Measurements from ENCODE around the gene PCGF1. TPM values are rescaled to one million over a fixed set of nuclear protein-coding genes. Genes with fewer than 3 reads are reported as not detected.

PCGF1 gene
- total and polyA plus RNA-seq, 2 of the 8 experiments (the other 6 are each of a cell fraction or from before 2014, with no cell fraction given), result 10.0 to 23.7 TPM

DNA sequence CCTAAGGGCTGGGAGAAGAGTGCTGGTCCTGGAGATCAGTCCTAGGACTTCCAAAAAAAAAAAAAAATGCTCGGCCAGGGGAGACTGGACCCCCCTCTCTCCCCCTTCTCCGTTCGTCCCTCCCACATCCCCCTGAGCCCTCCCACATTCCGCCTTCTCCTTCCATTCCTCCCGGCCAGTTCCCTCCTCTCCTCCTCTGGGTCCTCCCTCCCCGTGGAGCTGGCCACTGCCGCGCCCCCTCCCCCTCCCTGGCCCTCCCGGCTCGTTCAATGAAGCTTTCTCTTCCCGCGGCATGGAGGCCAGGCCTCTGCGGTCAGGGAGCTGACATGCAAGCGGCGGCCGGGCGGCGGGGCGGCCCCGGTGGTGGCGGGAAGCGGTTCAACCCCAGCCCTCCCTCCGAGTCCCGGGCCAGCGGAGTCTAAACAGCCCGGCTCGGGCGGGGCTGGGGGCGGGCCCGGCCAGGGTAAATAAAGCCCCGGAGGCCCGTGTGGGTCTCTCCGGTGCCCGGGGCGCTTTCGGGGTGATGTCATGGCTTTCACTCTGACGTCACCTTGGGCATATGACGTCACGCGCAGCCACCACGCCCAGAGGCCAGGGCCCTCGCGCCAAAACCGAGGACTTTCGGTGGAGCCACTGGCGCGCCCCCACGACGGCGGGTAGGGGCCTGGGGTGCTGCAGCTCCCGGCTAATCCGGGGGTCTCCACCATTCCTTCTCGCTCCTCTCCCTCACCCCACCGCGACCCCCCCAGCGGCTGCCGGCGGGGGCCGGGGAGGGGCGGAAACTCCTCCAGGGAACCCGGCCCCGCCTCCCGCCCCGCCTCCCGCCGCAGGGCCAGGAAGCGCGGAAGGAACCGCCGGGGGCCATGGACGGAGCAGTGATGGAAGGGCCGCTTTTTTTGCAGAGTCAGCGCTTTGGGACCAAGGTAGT, 46.7 kb upstream of the PCGF1 start, which contains the start of the genes DOK1 and LOXL3 (continued):
- TF ChIP-seq, protein P1, sequence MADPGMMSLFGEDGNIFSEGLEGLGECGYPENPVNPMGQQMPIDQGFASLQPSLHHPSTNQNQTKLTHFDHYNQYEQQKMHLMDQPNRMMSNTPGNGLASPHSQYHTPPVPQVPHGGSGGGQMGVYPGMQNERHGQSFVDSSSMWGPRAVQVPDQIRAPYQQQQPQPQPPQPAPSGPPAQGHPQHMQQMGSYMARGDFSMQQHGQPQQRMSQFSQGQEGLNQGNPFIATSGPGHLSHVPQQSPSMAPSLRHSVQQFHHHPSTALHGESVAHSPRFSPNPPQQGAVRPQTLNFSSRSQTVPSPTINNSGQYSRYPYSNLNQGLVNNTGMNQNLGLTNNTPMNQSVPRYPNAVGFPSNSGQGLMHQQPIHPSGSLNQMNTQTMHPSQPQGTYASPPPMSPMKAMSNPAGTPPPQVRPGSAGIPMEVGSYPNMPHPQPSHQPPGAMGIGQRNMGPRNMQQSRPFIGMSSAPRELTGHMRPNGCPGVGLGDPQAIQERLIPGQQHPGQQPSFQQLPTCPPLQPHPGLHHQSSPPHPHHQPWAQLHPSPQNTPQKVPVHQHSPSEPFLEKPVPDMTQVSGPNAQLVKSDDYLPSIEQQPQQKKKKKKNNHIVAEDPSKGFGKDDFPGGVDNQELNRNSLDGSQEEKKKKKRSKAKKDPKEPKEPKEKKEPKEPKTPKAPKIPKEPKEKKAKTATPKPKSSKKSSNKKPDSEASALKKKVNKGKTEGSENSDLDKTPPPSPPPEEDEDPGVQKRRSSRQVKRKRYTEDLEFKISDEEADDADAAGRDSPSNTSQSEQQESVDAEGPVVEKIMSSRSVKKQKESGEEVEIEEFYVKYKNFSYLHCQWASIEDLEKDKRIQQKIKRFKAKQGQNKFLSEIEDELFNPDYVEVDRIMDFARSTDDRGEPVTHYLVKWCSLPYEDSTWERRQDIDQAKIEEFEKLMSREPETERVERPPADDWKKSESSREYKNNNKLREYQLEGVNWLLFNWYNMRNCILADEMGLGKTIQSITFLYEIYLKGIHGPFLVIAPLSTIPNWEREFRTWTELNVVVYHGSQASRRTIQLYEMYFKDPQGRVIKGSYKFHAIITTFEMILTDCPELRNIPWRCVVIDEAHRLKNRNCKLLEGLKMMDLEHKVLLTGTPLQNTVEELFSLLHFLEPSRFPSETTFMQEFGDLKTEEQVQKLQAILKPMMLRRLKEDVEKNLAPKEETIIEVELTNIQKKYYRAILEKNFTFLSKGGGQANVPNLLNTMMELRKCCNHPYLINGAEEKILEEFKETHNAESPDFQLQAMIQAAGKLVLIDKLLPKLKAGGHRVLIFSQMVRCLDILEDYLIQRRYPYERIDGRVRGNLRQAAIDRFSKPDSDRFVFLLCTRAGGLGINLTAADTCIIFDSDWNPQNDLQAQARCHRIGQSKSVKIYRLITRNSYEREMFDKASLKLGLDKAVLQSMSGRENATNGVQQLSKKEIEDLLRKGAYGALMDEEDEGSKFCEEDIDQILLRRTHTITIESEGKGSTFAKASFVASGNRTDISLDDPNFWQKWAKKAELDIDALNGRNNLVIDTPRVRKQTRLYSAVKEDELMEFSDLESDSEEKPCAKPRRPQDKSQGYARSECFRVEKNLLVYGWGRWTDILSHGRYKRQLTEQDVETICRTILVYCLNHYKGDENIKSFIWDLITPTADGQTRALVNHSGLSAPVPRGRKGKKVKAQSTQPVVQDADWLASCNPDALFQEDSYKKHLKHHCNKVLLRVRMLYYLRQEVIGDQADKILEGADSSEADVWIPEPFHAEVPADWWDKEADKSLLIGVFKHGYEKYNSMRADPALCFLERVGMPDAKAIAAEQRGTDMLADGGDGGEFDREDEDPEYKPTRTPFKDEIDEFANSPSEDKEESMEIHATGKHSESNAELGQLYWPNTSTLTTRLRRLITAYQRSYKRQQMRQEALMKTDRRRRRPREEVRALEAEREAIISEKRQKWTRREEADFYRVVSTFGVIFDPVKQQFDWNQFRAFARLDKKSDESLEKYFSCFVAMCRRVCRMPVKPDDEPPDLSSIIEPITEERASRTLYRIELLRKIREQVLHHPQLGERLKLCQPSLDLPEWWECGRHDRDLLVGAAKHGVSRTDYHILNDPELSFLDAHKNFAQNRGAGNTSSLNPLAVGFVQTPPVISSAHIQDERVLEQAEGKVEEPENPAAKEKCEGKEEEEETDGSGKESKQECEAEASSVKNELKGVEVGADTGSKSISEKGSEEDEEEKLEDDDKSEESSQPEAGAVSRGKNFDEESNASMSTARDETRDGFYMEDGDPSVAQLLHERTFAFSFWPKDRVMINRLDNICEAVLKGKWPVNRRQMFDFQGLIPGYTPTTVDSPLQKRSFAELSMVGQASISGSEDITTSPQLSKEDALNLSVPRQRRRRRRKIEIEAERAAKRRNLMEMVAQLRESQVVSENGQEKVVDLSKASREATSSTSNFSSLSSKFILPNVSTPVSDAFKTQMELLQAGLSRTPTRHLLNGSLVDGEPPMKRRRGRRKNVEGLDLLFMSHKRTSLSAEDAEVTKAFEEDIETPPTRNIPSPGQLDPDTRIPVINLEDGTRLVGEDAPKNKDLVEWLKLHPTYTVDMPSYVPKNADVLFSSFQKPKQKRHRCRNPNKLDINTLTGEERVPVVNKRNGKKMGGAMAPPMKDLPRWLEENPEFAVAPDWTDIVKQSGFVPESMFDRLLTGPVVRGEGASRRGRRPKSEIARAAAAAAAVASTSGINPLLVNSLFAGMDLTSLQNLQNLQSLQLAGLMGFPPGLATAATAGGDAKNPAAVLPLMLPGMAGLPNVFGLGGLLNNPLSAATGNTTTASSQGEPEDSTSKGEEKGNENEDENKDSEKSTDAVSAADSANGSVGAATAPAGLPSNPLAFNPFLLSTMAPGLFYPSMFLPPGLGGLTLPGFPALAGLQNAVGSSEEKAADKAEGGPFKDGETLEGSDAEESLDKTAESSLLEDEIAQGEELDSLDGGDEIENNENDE (IDR thresholded peaks at IDR 0.05; ENCODE audit: insufficient replicate concordance, low read length), result no peak
